RCC 7860 (cell line): ENCODE data around the gene DCST2.

Experiments used
- DNase-seq: peaks from one replicate; pipeline ENCODE4 v3.0.0-alpha.2; 2015; ENCODE audit warnings: low spot score
- FAIRE-seq: peaks from 2 replicates; lab custom pipeline; 2012; peaks lifted over from hg19 to GRCh38; lab: Jason Lieb, UNC

The DCST2 gene

DNA sequence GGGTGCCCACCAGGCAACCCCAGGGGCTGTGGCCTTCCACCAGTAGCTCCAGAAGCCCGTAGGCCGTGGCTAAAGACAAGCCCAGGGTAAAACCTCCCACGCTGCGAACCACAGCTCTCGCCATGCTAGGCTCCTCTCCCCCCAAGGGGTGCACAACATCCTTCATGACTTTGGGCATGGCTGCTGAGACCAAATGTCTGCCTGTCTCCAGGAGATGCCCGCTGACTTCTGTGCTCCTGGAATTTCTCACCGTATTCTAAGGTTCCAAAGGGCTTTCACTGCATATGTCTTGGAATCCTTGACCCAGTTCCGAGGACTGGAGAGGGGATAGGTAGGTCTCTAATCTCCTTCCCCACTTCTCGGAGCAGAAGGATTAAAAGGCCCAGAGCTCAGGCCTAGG, at the start of gene DCST2, which contains the start of gene DCST1:
Gene DCST2, minus strand, starts transcription at position 258 of the 400 bp plus-strand sequence. Its CDS starts 80 bp downstream, at position 178.
Gene DCST1, plus strand, starts transcription at position 301 of the 400 bp plus-strand sequence. CDS start 213 bp downstream, outside the sequence.
- FAIRE-seq: no peak

GRCh38 chr1:155083052-155083541, 49.5 kb upstream of the DCST2 start:
- no peak for FAIRE-seq
- no peak for DNase-seq

More for the DNA sequence above, at the start of gene DCST2, which contains the start of gene DCST1:
- no peak for DNase-seq

- no peak for FAIRE-seq
- no peak for DNase-seq
These were observed 48.9 kb upstream of the DCST2 start for GRCh38 chr1:155082301-155083051.

GRCh38 chr1:155081472-155082300, 48.1 kb upstream of the DCST2 start:
- FAIRE-seq: no peak
- DNase-seq: no peak

- DNase-seq (no peak), FAIRE-seq (no peak)
These were observed 47.0 kb upstream of the DCST2 start for GRCh38 chr1:155080312-155081228.

DNA sequence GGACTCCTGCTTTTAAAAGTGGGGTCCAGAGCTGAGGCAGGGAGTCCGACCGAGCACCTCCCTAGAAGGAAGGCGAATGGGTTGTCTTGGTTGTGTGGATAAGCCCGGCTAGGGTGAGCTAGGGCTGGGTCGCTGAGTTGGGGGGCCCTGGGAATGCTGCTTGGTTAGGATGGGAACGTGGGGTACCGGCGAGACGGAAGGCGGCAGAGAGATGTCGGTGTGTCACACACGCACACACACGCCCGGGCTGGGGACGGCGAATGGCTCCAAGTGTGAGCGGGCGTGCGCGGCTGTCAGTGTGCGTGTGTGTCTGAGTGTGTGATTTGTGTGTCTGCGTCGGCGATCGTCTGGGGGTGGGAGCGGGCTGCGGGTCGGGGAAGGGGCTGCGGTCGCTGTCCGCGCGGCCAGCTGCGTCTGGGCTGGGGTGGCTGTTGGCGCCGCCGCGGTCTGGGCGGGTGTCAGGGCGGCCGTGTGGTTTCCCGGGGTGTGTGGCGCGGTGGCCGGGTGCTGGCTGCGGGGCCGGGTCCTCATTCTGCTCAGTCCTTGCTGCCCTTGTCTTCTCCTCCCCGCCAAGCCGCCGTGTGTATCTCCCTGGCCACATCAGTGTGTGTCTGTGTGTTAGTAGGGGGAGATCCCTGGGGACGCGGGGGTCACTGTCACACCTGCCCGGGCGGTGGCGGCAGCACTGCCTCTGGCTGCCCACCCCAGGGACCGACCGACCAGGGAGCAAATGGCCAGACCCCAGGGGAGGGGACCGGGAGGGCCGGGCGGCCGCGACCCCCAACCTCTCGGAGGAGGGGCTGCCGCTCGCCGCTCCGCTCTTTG, 46.1 kb upstream of the DCST2 start:
- no peak for FAIRE-seq
- no peak for DNase-seq

- no peak for FAIRE-seq
- no peak for DNase-seq
These were observed 45.6 kb upstream of the DCST2 start for GRCh38 chr1:155079210-155079486.

- DNase-seq (peak; percentile 6), FAIRE-seq (no peak)
These were observed 45.1 kb upstream of the DCST2 start, which contains the start of gene EFNA3 for GRCh38 chr1:155078469-155079209. TSS of gene EFNA3 (plus strand) at chr1:155078837. CDS start at chr1:155078942, 105 bp downstream.

DNA sequence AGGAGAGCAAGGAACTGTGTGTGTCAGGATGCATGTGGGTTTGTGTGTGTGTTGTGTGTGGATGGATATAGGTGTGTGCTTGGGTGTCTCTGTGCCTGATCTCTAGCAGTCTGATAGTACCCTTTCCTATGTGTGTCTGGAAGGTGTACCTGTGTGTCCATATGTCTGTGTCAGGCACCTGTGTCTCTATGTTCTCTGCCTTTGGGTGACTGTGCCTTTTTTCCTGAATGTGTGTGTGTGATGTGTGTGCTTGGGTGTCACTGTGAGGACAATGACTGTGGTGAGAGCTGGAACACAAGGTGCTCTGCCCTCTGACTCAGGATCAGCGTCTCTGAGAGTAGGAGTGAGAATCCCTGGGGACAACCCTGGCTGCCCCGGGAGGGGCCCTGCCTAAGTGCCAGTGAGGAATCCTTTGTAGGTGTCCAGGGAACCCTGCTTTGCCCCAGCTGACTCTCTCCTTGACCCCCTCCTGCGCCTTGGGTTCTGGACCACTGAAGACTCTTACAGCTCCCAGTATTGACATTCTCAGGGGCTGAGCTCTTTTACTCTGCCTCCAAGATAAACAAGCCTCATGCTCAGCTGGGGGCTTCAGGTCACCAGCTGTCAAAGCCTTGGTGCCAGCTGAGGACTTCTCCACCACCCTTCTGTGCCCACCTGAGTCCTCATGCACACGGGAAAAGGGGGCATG, 44.3 kb upstream of the DCST2 start:
- FAIRE-seq (no peak), DNase-seq (no peak)

DNA sequence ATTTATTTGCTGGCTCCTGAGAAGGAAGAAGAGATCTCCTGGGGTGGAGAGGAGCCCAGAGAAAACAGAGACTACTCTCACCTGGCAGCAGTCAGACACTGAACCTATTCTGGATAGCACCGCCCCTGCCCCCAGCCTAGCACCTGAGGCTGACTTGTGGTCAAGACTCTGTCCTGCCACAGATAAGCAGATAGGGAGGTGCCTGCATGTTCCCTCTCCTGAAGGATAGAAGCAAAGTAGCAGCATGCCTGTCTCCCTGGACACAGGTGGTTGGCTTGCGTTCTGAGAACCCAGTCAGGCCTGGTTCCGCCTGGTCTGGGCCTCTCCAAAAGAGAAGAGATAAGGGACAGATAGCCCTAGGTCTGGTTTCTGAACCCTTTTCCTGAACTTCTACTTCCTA, 43.8 kb upstream of the DCST2 start:
- DNase-seq: no peak
- FAIRE-seq: no peak

- DNase-seq (no peak), FAIRE-seq (no peak)
These were observed 42.8 kb upstream of the DCST2 start for GRCh38 chr1:155076371-155076770.

GRCh38 chr1:155075535-155075934, 42.0 kb upstream of the DCST2 start:
- no peak for FAIRE-seq
- DNase-seq: no peak

DNA sequence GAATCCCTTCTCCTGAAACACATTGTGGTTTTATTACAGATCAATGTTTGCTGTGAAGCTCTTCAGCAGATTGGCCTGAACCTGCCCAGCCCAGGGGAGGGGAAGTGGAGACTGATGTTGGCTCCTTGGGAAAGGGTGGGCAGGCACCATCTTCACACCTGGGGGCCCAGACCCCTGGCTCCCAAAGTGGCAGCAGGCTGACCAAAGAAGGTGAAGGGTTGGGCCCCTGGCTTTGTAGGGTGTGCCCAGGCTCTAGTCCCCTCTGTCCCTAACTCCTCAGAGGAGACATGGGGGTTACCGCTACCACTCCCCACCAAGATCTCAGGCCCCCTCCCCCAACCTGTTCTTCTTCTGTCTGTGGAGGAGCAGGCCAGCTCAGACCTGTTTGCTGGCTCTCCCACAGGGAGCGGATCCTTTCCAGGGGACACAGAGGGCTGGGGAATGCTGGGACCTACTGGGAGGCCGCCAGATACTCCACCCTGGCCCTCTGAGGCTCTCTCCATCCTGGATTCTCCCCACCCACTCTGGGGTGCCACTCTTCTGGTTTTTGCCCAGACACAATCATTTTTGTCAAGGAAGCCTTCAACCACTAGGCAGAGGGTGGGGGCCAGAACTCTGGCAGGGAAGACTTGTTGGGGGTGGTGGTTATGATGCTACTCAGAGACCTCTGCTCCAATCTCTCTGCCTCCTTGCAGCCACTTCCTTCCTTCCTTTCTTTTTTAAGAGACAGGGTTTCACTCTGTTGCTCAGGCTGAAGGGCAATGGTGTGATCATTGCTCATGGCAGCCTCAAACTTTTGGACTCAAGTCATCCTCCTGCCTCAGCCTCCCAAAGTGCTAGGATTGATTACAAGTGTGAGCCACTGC, 40.0 kb upstream of the DCST2 start:
- FAIRE-seq (no peak), DNase-seq (no peak)

DNA sequence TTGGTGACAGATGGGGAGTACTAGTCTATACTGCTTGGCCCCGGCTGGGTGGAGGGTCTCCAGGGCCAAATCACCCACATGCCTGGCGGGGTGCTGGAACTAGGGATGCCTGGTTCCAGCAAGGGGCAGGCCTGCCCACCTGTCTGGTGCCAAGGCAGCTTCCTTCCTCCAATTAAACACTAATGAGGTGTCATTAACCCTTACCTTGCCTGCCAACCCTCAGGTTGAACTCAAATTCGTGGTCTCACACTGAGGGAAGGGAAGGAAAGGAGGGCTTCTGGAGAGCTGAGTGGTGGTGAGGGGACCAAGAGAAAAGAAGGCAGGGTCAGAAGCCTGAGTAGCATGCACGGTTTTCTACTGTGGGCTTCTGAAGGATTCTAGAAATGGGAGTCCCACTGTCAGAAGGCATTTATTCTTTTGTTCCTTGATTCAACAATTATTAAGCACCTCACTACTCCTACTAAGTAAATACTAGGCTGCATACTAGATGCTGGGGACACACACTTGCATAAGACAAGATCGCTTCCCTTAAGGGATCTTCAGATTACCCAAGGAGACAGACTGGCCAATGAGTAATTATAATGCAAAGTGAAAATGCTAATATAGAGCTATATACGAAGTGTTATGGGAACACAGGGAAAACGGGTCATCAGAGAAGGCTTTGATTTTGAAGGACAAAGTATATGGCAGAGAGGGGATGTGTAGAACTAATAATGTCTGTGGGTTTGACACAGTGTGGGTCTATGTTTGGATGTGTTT, 39.1 kb upstream of the DCST2 start:
- FAIRE-seq: no peak

DNA sequence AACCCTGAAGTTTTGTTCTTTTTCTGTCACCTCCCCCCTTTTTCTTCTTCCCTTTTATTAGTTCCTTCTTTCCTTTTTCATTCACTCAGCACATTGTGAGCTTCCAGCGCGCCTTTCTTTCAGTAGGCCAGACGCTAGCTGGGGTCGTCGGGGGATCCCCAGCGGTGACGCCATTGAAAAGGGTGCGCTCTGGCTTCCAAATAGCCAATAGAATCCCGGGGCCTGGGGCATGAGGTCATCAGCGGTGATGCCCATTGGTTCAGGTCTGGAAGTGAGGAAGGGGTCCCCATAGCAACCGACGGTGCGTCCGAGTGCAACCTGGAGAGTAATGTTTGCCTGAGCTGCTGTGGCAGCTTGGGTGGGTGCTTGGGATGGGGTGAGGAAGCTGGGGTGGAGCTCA, 38.1 kb upstream of the DCST2 start:
- FAIRE-seq (no peak), DNase-seq (no peak)

More for the DNA sequence above, 39.1 kb upstream of the DCST2 start:
- DNase-seq: no peak

GRCh38 chr1:155070721-155071569, 37.4 kb upstream of the DCST2 start:
- DNase-seq (no peak), FAIRE-seq (no peak)
